K562 (cell line): ENCODE data around the gene BSN. TPM values are rescaled to one million over a fixed set of nuclear protein-coding genes. Genes with fewer than 3 reads are reported as not detected.

Experiments used
- ATAC-seq: fragments of 200-7000 bp; cut with Tn5 transposase; 3 replicates; pipeline ENCODE4 v1.9.1; 2020; ENCODE audit warnings: moderate library complexity
- BruUV-seq: library from RNA; stranded (reverse); fragments of 400-500 nt; replicated peaks from 2 replicates; lab custom pipeline; 2021; lab: Mats Ljungman, UMichigan
- CTCF ChIA-PET: fragments of 300-600 bp; formaldehyde crosslinking; extraction: SDS; loops from one replicate; lab custom pipeline; 2021; ENCODE audit warnings: low intra/inter-chr PET ratio; lab: Yijun Ruan, JAX
- POLR2A ChIA-PET: fragments of 300-600, 350-650 bp; sonication (Branson Sonifier 250); formaldehyde crosslinking; extraction: SDS; loops from one replicate; lab custom pipeline; 2021; ENCODE audit warnings: antibody characterized with exemption, inconsistent platforms; lab: Yijun Ruan, JAX
- DNase-seq, 4 experiments: peaks; one replicate each; pipeline versions ENCODE4 v3.0.0 to v3.0.0-alpha.2; 2011 to 2018; ENCODE audit warnings: low spot score in 3 of 4, mixed read lengths in 3 of 4; ENCODE audit errors: extremely low read depth in 1 of 4
- FAIRE-seq: peaks from 2 replicates; lab custom pipeline; 2011; peaks lifted over from hg19 to GRCh38; lab: Jason Lieb, UNC
- H2AFZ ChIP-seq: 2 replicates; pipeline ENCODE4 v1.6.0; 2011; ENCODE audit warnings: low read depth, low read length, control low read depth, inconsistent platforms
- H3K27ac ChIP-seq: fragments of 200-600 bp; 3 replicates; pipeline ENCODE4 v1.8.0; 2011; ENCODE audit warnings: low read depth, mild to moderate bottlenecking, control low read depth, inconsistent platforms, low read length, moderate library complexity, mixed read lengths; ENCODE audit errors: extremely low read depth
- H3K27me3 ChIP-seq, 2 experiments: fragments of 300-600 bp in 1 of 2; 2 replicates in 1 of 2; 3 replicates in 1 of 2; pipeline versions ENCODE4 v1.6.0 to v1.8.0; 2011; ENCODE audit warnings: inconsistent platforms in 2 of 2, low read length in 2 of 2, mild to moderate bottlenecking in 1 of 2, mixed read lengths in 1 of 2, moderate library complexity in 1 of 2; ENCODE audit not compliant: control insufficient read depth in 2 of 2, insufficient read depth in 2 of 2
- H3K36me3 ChIP-seq: fragments of 300-600 bp; 3 replicates; pipeline ENCODE4 v1.8.0; 2011; ENCODE audit warnings: mild to moderate bottlenecking, low read length, inconsistent platforms; ENCODE audit not compliant: control insufficient read depth, insufficient read depth
- H3K4me1 ChIP-seq, 2 experiments: fragments of 200-600 bp in 1 of 2; replicated peaks in 1 of 2; 2 replicates in 1 of 2; 3 replicates in 1 of 2; pipeline versions ENCODE4 v1.5.1 to v1.8.0; 2011; ENCODE audit warnings: inconsistent platforms in 2 of 2, low read length in 2 of 2, mild to moderate bottlenecking in 1 of 2, mixed read lengths in 1 of 2, moderate library complexity in 1 of 2; ENCODE audit not compliant: control insufficient read depth in 2 of 2, insufficient read depth in 2 of 2
- H3K4me2 ChIP-seq: 2 replicates; pipeline ENCODE4 v1.6.1; 2011; ENCODE audit warnings: low read length, control low read depth, inconsistent platforms, mixed read lengths; ENCODE audit not compliant: insufficient read depth
- H3K4me3 ChIP-seq: fragments of 200-600 bp; sonication (generic), shearing (Covaris generic); 2 replicates; pipeline ENCODE4 v1.5.1; 2016; ENCODE audit warnings: control low read depth, inconsistent platforms
- H3K79me2 ChIP-seq: fragments of 200-600 bp; 3 replicates; pipeline ENCODE4 v1.8.0; 2011; ENCODE audit warnings: low read length, inconsistent platforms; ENCODE audit not compliant: control insufficient read depth, insufficient read depth
- H3K9ac ChIP-seq, 2 experiments: 2 replicates each; pipeline versions ENCODE4 v1.6.0 to v1.6.1; 2011; ENCODE audit warnings: low read depth in 2 of 2, low read length in 2 of 2, control low read depth in 1 of 2, inconsistent platforms in 1 of 2, mild to moderate bottlenecking in 1 of 2, mixed read lengths in 1 of 2; ENCODE audit not compliant: insufficient read depth in 1 of 2
- H3K9me1 ChIP-seq: one replicate; pipeline ENCODE4 v1.6.0; 2011; ENCODE audit warnings: inconsistent platforms, mild to moderate bottlenecking, low read length, moderate library complexity; ENCODE audit not compliant: control insufficient read depth, insufficient read depth
- H3K9me3 ChIP-seq: replicated peaks from 2 replicates; pipeline ENCODE4 v1.5.1; 2011; ENCODE audit warnings: low read depth, low read length, inconsistent platforms; ENCODE audit not compliant: control insufficient read depth, insufficient read depth
- H4K20me1 ChIP-seq: replicated peaks from 2 replicates; pipeline ENCODE4 v1.6.1; 2011; ENCODE audit warnings: low read length, inconsistent platforms, mixed read lengths; ENCODE audit not compliant: control insufficient read depth, insufficient read depth
- CBFB ChIP-seq: sonication (generic); formaldehyde crosslinking; IDR thresholded peaks from 2 replicates; pipeline ENCODE4 v1.4.0; 2020; ENCODE audit warnings: mild to moderate bottlenecking, missing genetic modification reagents
- CTCF ChIP-seq, 3 experiments: IDR thresholded peaks in 2 of 3; conservative IDR thresholded peaks in 1 of 3; 2 replicates each; pipeline ENCODE4 v1.5.1; 2011 to 2012; ENCODE audit warnings: low read length in 3 of 3, mild to moderate bottlenecking in 3 of 3, control low read depth in 2 of 3, improper control_type of control experiment in 1 of 3, inconsistent platforms in 1 of 3, low read depth in 1 of 3, mixed read lengths in 1 of 3, moderate library complexity in 1 of 3; ENCODE audit not compliant: insufficient read depth in 2 of 3
- MYBL2 ChIP-seq, 2 experiments: fragments of 450-650 bp in 1 of 2; sonication (generic) in 1 of 2; formaldehyde crosslinking in 1 of 2; IDR thresholded peaks; 2 replicates each; pipeline versions ENCODE4 v1.6.1 to v1.8.1; 2017 to 2022; ENCODE audit warnings: borderline replicate concordance in 1 of 2, inconsistent platforms in 1 of 2, low read depth in 1 of 2, mild to moderate bottlenecking in 1 of 2, missing genetic modification reagents in 1 of 2, moderate library complexity in 1 of 2
- NFIC ChIP-seq: fragments of 450-650 bp; IDR thresholded peaks from 2 replicates; pipeline ENCODE4 v1.6.1; 2017; ENCODE audit warnings: mild to moderate bottlenecking, inconsistent platforms
- NONO ChIP-seq, 2 experiments: fragments of 200-400 bp in 1 of 2; fragments of 450-650 bp in 1 of 2; formaldehyde crosslinking in 1 of 2; IDR thresholded peaks; 2 replicates each; pipeline ENCODE4 v1.6.1; 2017; ENCODE audit warnings: low read depth in 2 of 2, mild to moderate bottlenecking in 2 of 2, moderate library complexity in 2 of 2, low read length in 1 of 2
- REST ChIP-seq, 2 experiments: fragments of 450-650 bp; formaldehyde crosslinking in 1 of 2; IDR thresholded peaks; 2 replicates each; pipeline versions ENCODE4 v1.4.0 to v1.6.1; 2014 to 2020; ENCODE audit warnings: mild to moderate bottlenecking in 2 of 2, borderline replicate concordance in 1 of 2, low read depth in 1 of 2
- SP2 ChIP-seq: IDR thresholded peaks from 2 replicates; pipeline ENCODE4 v1.6.1; 2011; ENCODE audit warnings: mild to moderate bottlenecking, low read depth, low read length, moderate library complexity; ENCODE audit not compliant: poor library complexity, severe bottlenecking; ENCODE audit errors: extremely low read depth
- ZC3H4 ChIP-seq: sonication (generic); formaldehyde crosslinking; IDR thresholded peaks from 2 replicates; pipeline ENCODE4 v1.9.0; 2021; ENCODE audit warnings: missing genetic modification reagents, borderline replicate concordance
- ZNF280A ChIP-seq: fragments of 450-650 bp; IDR thresholded peaks from 2 replicates; pipeline ENCODE4 v1.6.1; 2018; ENCODE audit warnings: mild to moderate bottlenecking, low read depth; ENCODE audit not compliant: partially characterized antibody
- WGBS: fragments of 100-300 bp; shearing (Covaris generic); methylation state at CpG from one replicate; pipeline ENCODE4 v1.1.6; 2016; ENCODE audit warnings: low coverage, mixed read lengths; ENCODE audit not compliant: insufficient coverage; ENCODE audit errors: missing lambda C conversion rate; 5-methylcytosine and 5-hydroxymethylcytosine counted together
- in situ Hi-C: fragments of 300-500 bp; cut with MboI; formaldehyde crosslinking; loops from 4 replicates; pipeline ENCODE4 v1.15.0; 2018; ENCODE audit warnings: inconsistent platforms, mixed read lengths
- intact Hi-C: fragments of 100-400 bp; cut with micrococcal nuclease; formaldehyde crosslinking; loops from 2 replicates; pipeline ENCODE4 v1.14.2; 2022
- polyA plus RNA-seq, 8 experiments: library from polyadenylated mRNA; depleted of rRNA in 4 of 8; stranded (reverse) in 5 of 8; unstranded in 3 of 8; fragments of >200 nt; fragmentation: Nextera tagmentation in 2 of 8; fragmentation: Illumina TruSeq in 1 of 8; extraction: Ambion mirVana in 2 of 8; extraction: Trizol in 1 of 8; gene quantifications; 2 replicates each; pipeline versions ENCODE4 v1.2.1 to v1.2.3, GENCODE V29; 2011 to 2014; ENCODE audit warnings: inconsistent platforms in 1 of 8, missing spikeins in 1 of 8
- total RNA-seq, 7 experiments: library from RNA; depleted of rRNA in 6 of 7; stranded (reverse); fragments of >200 nt in 6 of 7; fragmentation: Illumina TruSeq in 2 of 7; extraction: Trizol in 2 of 7; gene quantifications; 2 replicates each; pipeline versions ENCODE4 v1.2.1 to v1.2.3, GENCODE V29; 2011 to 2021; ENCODE audit warnings: low replicate concordance in 1 of 7

Gene BSN
- total and polyA plus RNA-seq, 9 of the 15 experiments (the other 6 are each of a cell fraction or from before 2014, with no cell fraction given): 0.03 to 1.5 (median 0.29) TPM

- Histone ChIP-seq H2AFZ (peak overlapping the region; percentile 63; the same call in 1 of the 2 replicates), H3K27me3 (no peaks in the 10 kb centered on the region), H4K20me1 (no peaks in the 10 kb centered on the region), H3K79me2 (no peaks in the 10 kb centered on the region), H3K9me3 (no peaks in the 10 kb centered on the region), H3K4me3 (no peak overlapping the region), H3K27ac (no peak overlapping the region), H3K9me1 (peaks cover 2% of the 10 kb centered on the region), H3K4me1 (peaks cover 0 to 2% of the 10 kb centered on the region in 2 experiments; a peak in 2 of 5 replicates), H3K4me2 (no peak overlapping the region), H3K9ac (no peak overlapping the region), H3K36me3 (no peaks in the 10 kb centered on the region)
- ChIA-PET POLR2A (no interaction called here), CTCF (no interaction called here)
- in situ Hi-C loops (no loop called here), intact Hi-C loops (no loop called here)
- ATAC-seq (peak; percentile 64), DNase-seq (peak in 2 of 4 experiments; percentile 9 to 14), FAIRE-seq (no peak)
- 6% methylated on average over 3 of the region's 5 CpGs for WGBS
- BruUV-seq: no TSS peak
- no peak for TF ChIP-seq ZNF280A
- peak; percentile 86 for TF ChIP-seq NFIC
- no peak for TF ChIP-seq MYBL2 (IDR thresholded peaks at IDR 0.05; ENCODE audit: low read depth)
- TF ChIP-seq MYBL2 (CRISPR knock-in tag; IDR thresholded peaks at IDR 0.05; ENCODE audit: borderline replicate concordance): no peak
- TF ChIP-seq CTCF (IDR thresholded peaks at IDR 0.05 in 2 of 3, conservative IDR thresholded peaks at IDR 0.05 in 1 of 3; ENCODE audit: insufficient read depth in 2 of 3, low read depth in 1 of 3, low read length in 3 of 3): peak in 2 of 3 experiments; percentile 30 to 54; a peak in 5 of 6 replicates
- TF ChIP-seq SP2: no peak
- TF ChIP-seq REST (IDR thresholded peaks at IDR 0.05; ENCODE audit: borderline replicate concordance): no peak
- TF ChIP-seq REST (CRISPR knock-in tag; IDR thresholded peaks at IDR 0.05; ENCODE audit: low read depth): no peak
- TF ChIP-seq ZC3H4 (CRISPR knock-in tag): no peak
- TF ChIP-seq NONO (IDR thresholded peaks at IDR 0.05; ENCODE audit: low read depth in 2 of 2, low read length in 1 of 2): no peak
- TF ChIP-seq CBFB (CRISPR knock-in tag): no peak
Measured at GRCh38 chr3:49607796-49608195, 53.5 kb downstream of the BSN start.
